ENCODE measurements around the gene MSGN1.

Gene MSGN1

GRCh38 chr2:17846676-17847075 is 30.4 kb downstream of the MSGN1 start:
- TF ChIP-seq NFIC (IDR thresholded peaks at IDR 0.05) (no peak), REST (IDR thresholded peaks at IDR 0.05; ENCODE audit: low read depth) (no peak), FOXM1 (IDR thresholded peaks at IDR 0.05; ENCODE audit: borderline replicate concordance, low read depth) (no peak), EP300 (IDR thresholded peaks at IDR 0.05; ENCODE audit: borderline replicate concordance) (no peak), TAF1 (IDR thresholded peaks at IDR 0.05; ENCODE audit: low read depth) (no peak), EGR1 (IDR thresholded peaks at IDR 0.05) (no peak), TEAD4 (IDR thresholded peaks at IDR 0.05) (no peak), CREB1 (IDR thresholded peaks at IDR 0.05; ENCODE audit: low read depth) (no peak), YY1 (IDR thresholded peaks at IDR 0.05; ENCODE audit: low read depth) (no peak), ZBTB7A (IDR thresholded peaks at IDR 0.05; ENCODE audit: low read depth) (no peak)

DNA sequence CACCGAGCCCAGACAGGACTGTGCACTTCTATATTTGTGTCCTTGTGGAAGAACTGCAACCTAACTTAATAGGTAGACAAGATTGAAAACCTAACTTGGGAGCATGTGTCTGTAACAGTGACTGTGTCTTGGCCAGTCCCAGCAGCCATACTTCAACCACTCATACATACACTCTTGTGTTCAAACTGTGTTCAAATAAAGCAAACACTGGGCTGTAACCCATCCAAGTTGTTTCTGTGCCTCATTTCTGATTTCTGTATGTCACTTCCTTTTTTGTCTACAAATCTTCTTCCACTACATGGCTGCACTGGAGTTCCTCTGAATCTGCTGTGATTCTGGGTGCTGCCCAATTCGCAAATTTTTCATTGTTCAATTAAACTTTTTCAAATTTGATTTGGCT is 31.0 kb downstream of the MSGN1 start:
- TF ChIP-seq, protein P1, sequence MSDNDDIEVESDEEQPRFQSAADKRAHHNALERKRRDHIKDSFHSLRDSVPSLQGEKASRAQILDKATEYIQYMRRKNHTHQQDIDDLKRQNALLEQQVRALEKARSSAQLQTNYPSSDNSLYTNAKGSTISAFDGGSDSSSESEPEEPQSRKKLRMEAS (IDR thresholded peaks at IDR 0.05) = no peak
- TF ChIP-seq TEAD4 (IDR thresholded peaks at IDR 0.05) = no peak
- TF ChIP-seq, protein P2, sequence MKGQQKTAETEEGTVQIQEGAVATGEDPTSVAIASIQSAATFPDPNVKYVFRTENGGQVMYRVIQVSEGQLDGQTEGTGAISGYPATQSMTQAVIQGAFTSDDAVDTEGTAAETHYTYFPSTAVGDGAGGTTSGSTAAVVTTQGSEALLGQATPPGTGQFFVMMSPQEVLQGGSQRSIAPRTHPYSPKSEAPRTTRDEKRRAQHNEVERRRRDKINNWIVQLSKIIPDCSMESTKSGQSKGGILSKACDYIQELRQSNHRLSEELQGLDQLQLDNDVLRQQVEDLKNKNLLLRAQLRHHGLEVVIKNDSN (IDR thresholded peaks at IDR 0.05) = no peak

- TF ChIP-seq RAD21 (IDR thresholded peaks at IDR 0.05; ENCODE audit: low read depth) (no peak), YY1 (IDR thresholded peaks at IDR 0.05; ENCODE audit: low read depth) (no peak)
- TF ChIP-seq, protein P1 (IDR thresholded peaks at IDR 0.05) = no peak
These were observed 33.0 kb downstream of the MSGN1 start for GRCh38 chr2:17849275-17849674.

DNA sequence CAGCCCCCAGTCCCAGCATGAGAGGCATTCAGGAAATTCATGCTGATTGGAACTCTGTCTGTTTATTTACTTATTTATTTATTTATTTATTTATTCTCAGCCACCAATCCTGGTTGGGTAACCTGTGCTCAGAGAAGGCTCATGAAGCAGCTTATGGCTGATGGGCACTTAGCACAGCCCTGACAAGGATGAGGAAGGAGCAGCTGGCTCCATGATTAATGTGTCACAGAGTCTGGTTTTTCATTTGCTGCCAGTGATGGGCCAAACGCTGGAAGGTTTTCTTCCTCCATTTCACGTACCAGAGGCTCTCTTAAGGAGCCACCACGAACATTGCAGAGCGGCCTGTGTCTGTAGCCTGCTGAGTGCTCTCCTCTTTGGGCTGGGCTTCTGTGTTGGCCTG is 33.9 kb downstream of the MSGN1 start:
- TF ChIP-seq EP300 (IDR thresholded peaks at IDR 0.05; ENCODE audit: borderline replicate concordance) (no peak), CEBPB (IDR thresholded peaks at IDR 0.05) (no peak), ZBTB7A (IDR thresholded peaks at IDR 0.05; ENCODE audit: low read depth) (no peak), EGR1 (IDR thresholded peaks at IDR 0.05) (no peak), TCF12 (IDR thresholded peaks at IDR 0.05; ENCODE audit: low read depth) (no peak), FOXM1 (IDR thresholded peaks at IDR 0.05; ENCODE audit: borderline replicate concordance, low read depth) (no peak), NFIC (IDR thresholded peaks at IDR 0.05) (no peak)
- TF ChIP-seq, protein P1 (IDR thresholded peaks at IDR 0.05) = no peak
- TF ChIP-seq, protein P2 (IDR thresholded peaks at IDR 0.05) = no peak

- no peak for TF ChIP-seq FOXM1 (IDR thresholded peaks at IDR 0.05; ENCODE audit: borderline replicate concordance, low read depth)
- TF ChIP-seq RAD21 (IDR thresholded peaks at IDR 0.05; ENCODE audit: low read depth) = peak; percentile 88
- no peak for TF ChIP-seq CREB1 (IDR thresholded peaks at IDR 0.05; ENCODE audit: low read depth)
- no peak for TF ChIP-seq TAF1 (IDR thresholded peaks at IDR 0.05; ENCODE audit: low read depth)
These were observed 35.7 kb downstream of the MSGN1 start for GRCh38 chr2:17851731-17852585.

- TF ChIP-seq FOXM1 (IDR thresholded peaks at IDR 0.05; ENCODE audit: borderline replicate concordance, low read depth) (no peak), REST (IDR thresholded peaks at IDR 0.05; ENCODE audit: low read depth) (peak; percentile 28; the same call in 1 of the 2 replicates)
- TF ChIP-seq, protein P1 (IDR thresholded peaks at IDR 0.05) = no peak
These were observed 37.5 kb downstream of the MSGN1 start for GRCh38 chr2:17853799-17854198.

Measured in Ishikawa (cell line).